Endothelial cell of umbilical vein (primary cell): ENCODE data around the gene CARHSP1. TPM values are rescaled to one million over a fixed set of nuclear protein-coding genes. Genes with fewer than 3 reads are reported as not detected.
"Not testable (repeated sequence)": the region's sequence is repeated elsewhere in the genome, so short reads cannot be mapped to it uniquely, and the experiment has no call there.

ENCODE experiments used
- BruUV-seq: library from RNA; stranded (reverse); fragments of 400-500 nt; replicated peaks from 2 replicates; lab custom pipeline; 2021; lab: Mats Ljungman, UMichigan
- CTCF ChIA-PET: fragments of 300-600, 350-600 bp; sonication (Branson Sonifier 250); formaldehyde crosslinking; loops from one replicate; lab custom pipeline; 2021; ENCODE audit warnings: antibody characterized with exemption, inconsistent platforms; lab: Charles Lee
- POLR2A ChIA-PET: fragments of 300-600, 350-600 bp; sonication (Branson Sonifier 250); formaldehyde crosslinking; loops from one replicate; lab custom pipeline; 2021; ENCODE audit warnings: antibody characterized with exemption, inconsistent platforms; lab: Charles Lee
- DNase-seq: peaks from one replicate; pipeline ENCODE4 v3.0.0-alpha.2; 2011; ENCODE audit warnings: low read depth, low spot score
- FAIRE-seq: peaks from 2 replicates; lab custom pipeline; 2011; peaks lifted over from hg19 to GRCh38; lab: Jason Lieb, UNC
- H2AFZ ChIP-seq: 2 replicates; pipeline ENCODE4 v1.6.0; 2012; ENCODE audit warnings: low read depth, low read length, control low read depth, inconsistent platforms
- H3K27ac ChIP-seq: 2 replicates; pipeline ENCODE4 v1.5.1; 2011; ENCODE audit warnings: low read depth, mild to moderate bottlenecking, control low read depth, low read length, moderate library complexity; ENCODE audit not compliant: insufficient read depth
- H3K27me3 ChIP-seq, 2 experiments: 2 replicates each; pipeline versions ENCODE4 v1.6.0 to v1.6.1; 2011; ENCODE audit warnings: low read length in 2 of 2, mixed read lengths in 1 of 2; ENCODE audit not compliant: control insufficient read depth in 2 of 2, insufficient read depth in 2 of 2
- H3K36me3 ChIP-seq, 2 experiments: 2 replicates in 1 of 2; 3 replicates in 1 of 2; pipeline ENCODE4 v1.5.1; 2011; ENCODE audit warnings: low read length in 2 of 2, mild to moderate bottlenecking in 1 of 2, moderate library complexity in 1 of 2; ENCODE audit not compliant: control insufficient read depth in 2 of 2, insufficient read depth in 2 of 2; ENCODE audit errors: extremely low read depth in 1 of 2
- H3K4me1 ChIP-seq: 3 replicates; pipeline ENCODE4 v1.5.1; 2011; ENCODE audit warnings: mild to moderate bottlenecking, low read length; ENCODE audit not compliant: control insufficient read depth, insufficient read depth; ENCODE audit errors: extremely low read depth
- H3K4me2 ChIP-seq: 2 replicates; pipeline ENCODE4 v1.6.1; 2011; ENCODE audit warnings: low read length, control low read depth, mixed read lengths; ENCODE audit not compliant: insufficient read depth
- H3K4me3 ChIP-seq, 3 experiments: fragments of 200-600 bp in 1 of 3; sonication (generic), shearing (Covaris generic) in 1 of 3; replicated peaks in 1 of 3; 2 replicates each; pipeline ENCODE4 v1.5.1; 2011 to 2016; ENCODE audit warnings: control low read depth in 3 of 3, low read length in 3 of 3, mild to moderate bottlenecking in 2 of 3, inconsistent platforms in 1 of 3, low read depth in 1 of 3, moderate library complexity in 1 of 3; ENCODE audit not compliant: insufficient read depth in 1 of 3
- H3K79me2 ChIP-seq: 2 replicates; pipeline ENCODE4 v1.6.0; 2012; ENCODE audit warnings: low read length, inconsistent platforms; ENCODE audit not compliant: control insufficient read depth, insufficient read depth
- H3K9ac ChIP-seq: replicated peaks from 2 replicates; pipeline ENCODE3; 2011; ENCODE audit warnings: low read length, control low read depth; ENCODE audit not compliant: insufficient read depth; ENCODE audit errors: extremely low read depth
- H3K9me1 ChIP-seq: replicated peaks from 3 replicates; pipeline ENCODE4 v1.6.0; 2011; ENCODE audit warnings: mild to moderate bottlenecking, low read length; ENCODE audit not compliant: control insufficient read depth, insufficient read depth; ENCODE audit errors: extremely low read depth
- H3K9me3 ChIP-seq: replicated peaks from 2 replicates; pipeline ENCODE4 v1.5.1; 2012; ENCODE audit warnings: low read length, inconsistent platforms; ENCODE audit not compliant: control insufficient read depth, insufficient read depth
- H4K20me1 ChIP-seq: replicated peaks from 2 replicates; pipeline ENCODE3; 2011; ENCODE audit warnings: mild to moderate bottlenecking, low read length; ENCODE audit not compliant: control insufficient read depth, insufficient read depth; ENCODE audit errors: extremely low read depth
- EZH2 ChIP-seq: IDR thresholded peaks from 2 replicates; pipeline ENCODE4 v1.6.1; 2012; ENCODE audit warnings: borderline replicate concordance, low read depth, mild to moderate bottlenecking, moderate library complexity, low read length, inconsistent platforms; ENCODE audit not compliant: severe bottlenecking
- FOS ChIP-seq: IDR thresholded peaks from 2 replicates; pipeline ENCODE4 v1.6.1; 2011; ENCODE audit warnings: mild to moderate bottlenecking, low read length, moderate library complexity, borderline replicate concordance; ENCODE audit not compliant: insufficient read depth
- GATA2 ChIP-seq: IDR thresholded peaks from 2 replicates; pipeline ENCODE4 v1.7.0; 2011; ENCODE audit warnings: low read depth, mild to moderate bottlenecking, moderate library complexity, mixed read lengths, low read length; ENCODE audit not compliant: insufficient read length, insufficient read depth
- JUN ChIP-seq: IDR thresholded peaks from 2 replicates; pipeline ENCODE4 v1.6.1; 2011; ENCODE audit warnings: borderline replicate concordance, low read depth; ENCODE audit not compliant: insufficient read length, insufficient read depth
- MYC ChIP-seq: IDR thresholded peaks from one replicate; pipeline ENCODE4 v1.6.1; 2011; ENCODE audit warnings: mild to moderate bottlenecking, low read depth, low read length
- POLR2A ChIP-seq: IDR thresholded peaks from 2 replicates; pipeline ENCODE4 v1.6.1; 2012; ENCODE audit warnings: low read depth, mild to moderate bottlenecking, control low read depth, low read length
- POLR2AphosphoS5 ChIP-seq: IDR thresholded peaks from 2 replicates; pipeline ENCODE4 v1.6.1; 2012; ENCODE audit warnings: low read depth, mild to moderate bottlenecking, control low read depth, low read length, moderate library complexity; ENCODE audit not compliant: insufficient read depth
- dilution Hi-C: fragments of 300-500 bp; cut with MboI; formaldehyde crosslinking; loops from one replicate; pipeline ENCODE4 v1.15.0; 2019; ENCODE audit warnings: low sequenced_read_pairs; ENCODE audit not compliant: extremely low pct_ligation_motif_present
- intact Hi-C: fragments of 100-400 bp; cut with micrococcal nuclease; formaldehyde crosslinking; loops from one replicate; pipeline ENCODE4 v1.10.0; 2022
- polyA plus RNA-seq, 4 experiments: library from polyadenylated mRNA; depleted of rRNA in 3 of 4; stranded (reverse) in 3 of 4; unstranded in 1 of 4; fragments of >200 nt; gene quantifications; 2 replicates each; pipeline versions ENCODE4 v1.2.1 to v1.2.3, GENCODE V29; 2011 to 2012; ENCODE audit warnings: missing spikeins in 1 of 4
- total RNA-seq: library from RNA; stranded (reverse); gene quantifications from 2 replicates; pipeline ENCODE4 v1.2.3, GENCODE V29; 2021
- TF ChIP-seq, protein P1 (sequence below): IDR thresholded peaks from 2 replicates; pipeline ENCODE4 v1.6.1; 2011; ENCODE audit not compliant: insufficient read depth, insufficient read length
- TF ChIP-seq, protein P2 (sequence below), 2 donors: IDR thresholded peaks; 1 replicate in 1 of 2; 2 replicates in 1 of 2; pipeline ENCODE4 v1.5.1; 2011; ENCODE audit warnings: low read length in 2 of 2, mild to moderate bottlenecking in 2 of 2, moderate library complexity in 2 of 2, control low read depth in 1 of 2, inconsistent platforms in 1 of 2, low read depth in 1 of 2; ENCODE audit not compliant: insufficient read depth in 1 of 2; ENCODE audit errors: extremely low read depth in 1 of 2

Gene CARHSP1
- total and polyA plus RNA-seq, 2 donors (not counting 3 experiments of a cell fraction or from before 2014, with no cell fraction given) = 64.9 to 72.5 TPM

DNA sequence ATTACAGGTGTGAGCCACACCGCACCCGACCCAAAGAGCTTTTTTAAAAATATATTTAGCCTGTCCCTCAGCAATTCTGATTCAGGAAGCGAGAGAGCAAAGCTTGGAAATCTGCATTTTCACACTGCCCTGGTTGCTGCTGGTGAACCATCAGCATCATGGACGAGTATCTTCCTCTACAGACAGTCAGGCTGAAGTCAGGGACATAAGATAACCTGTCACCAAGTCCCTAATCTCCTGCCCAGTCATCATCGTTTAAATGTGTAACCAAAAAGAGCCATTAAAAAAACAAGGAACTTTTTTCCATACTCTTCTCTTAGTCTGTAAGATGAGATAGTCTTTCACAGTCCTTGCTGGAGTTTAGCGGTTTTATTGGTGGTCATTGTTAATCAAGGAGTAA lies 64.5 kb downstream of the CARHSP1 start:
- Histone ChIP-seq H3K9me3 (no peaks in the 10 kb centered on the region), H4K20me1 (peaks cover 6% of the 10 kb centered on the region), H3K27ac (no peak overlapping the region), H3K79me2 (peaks cover 57% of the 10 kb centered on the region), H3K9me1 (no peaks in the 10 kb centered on the region), H3K36me3 (peaks cover 34 to 37% of the 10 kb centered on the region in 2 experiments), H3K9ac (no peak overlapping the region), H3K4me2 (no peak overlapping the region), H2AFZ (no peak overlapping the region), H3K4me3 (no peak overlapping the region), H3K27me3 (no peaks in the 10 kb centered on the region), H3K4me1 (peaks cover 7% of the 10 kb centered on the region)
- ChIA-PET POLR2A (no interaction called here), CTCF (no interaction called here)
- FAIRE-seq (no peak), DNase-seq (no peak)
- no TSS peak for BruUV-seq
- TF ChIP-seq GATA2 (no peak), FOS (no peak), POLR2AphosphoS5 (no peak), JUN (no peak), MYC (no peak), EZH2 (no peak), POLR2A (no peak)
- TF ChIP-seq, protein P1, sequence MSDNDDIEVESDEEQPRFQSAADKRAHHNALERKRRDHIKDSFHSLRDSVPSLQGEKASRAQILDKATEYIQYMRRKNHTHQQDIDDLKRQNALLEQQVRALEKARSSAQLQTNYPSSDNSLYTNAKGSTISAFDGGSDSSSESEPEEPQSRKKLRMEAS = no peak
- TF ChIP-seq, protein P2, sequence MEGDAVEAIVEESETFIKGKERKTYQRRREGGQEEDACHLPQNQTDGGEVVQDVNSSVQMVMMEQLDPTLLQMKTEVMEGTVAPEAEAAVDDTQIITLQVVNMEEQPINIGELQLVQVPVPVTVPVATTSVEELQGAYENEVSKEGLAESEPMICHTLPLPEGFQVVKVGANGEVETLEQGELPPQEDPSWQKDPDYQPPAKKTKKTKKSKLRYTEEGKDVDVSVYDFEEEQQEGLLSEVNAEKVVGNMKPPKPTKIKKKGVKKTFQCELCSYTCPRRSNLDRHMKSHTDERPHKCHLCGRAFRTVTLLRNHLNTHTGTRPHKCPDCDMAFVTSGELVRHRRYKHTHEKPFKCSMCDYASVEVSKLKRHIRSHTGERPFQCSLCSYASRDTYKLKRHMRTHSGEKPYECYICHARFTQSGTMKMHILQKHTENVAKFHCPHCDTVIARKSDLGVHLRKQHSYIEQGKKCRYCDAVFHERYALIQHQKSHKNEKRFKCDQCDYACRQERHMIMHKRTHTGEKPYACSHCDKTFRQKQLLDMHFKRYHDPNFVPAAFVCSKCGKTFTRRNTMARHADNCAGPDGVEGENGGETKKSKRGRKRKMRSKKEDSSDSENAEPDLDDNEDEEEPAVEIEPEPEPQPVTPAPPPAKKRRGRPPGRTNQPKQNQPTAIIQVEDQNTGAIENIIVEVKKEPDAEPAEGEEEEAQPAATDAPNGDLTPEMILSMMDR (IDR thresholded peaks at IDR 0.05; ENCODE audit: extremely low read depth in 1 of 2, insufficient read depth in 1 of 2, low read depth in 1 of 2, low read length in 2 of 2) = no peak
- intact Hi-C loops (no loop called here), dilution Hi-C loops (no loop called here)

DNA sequence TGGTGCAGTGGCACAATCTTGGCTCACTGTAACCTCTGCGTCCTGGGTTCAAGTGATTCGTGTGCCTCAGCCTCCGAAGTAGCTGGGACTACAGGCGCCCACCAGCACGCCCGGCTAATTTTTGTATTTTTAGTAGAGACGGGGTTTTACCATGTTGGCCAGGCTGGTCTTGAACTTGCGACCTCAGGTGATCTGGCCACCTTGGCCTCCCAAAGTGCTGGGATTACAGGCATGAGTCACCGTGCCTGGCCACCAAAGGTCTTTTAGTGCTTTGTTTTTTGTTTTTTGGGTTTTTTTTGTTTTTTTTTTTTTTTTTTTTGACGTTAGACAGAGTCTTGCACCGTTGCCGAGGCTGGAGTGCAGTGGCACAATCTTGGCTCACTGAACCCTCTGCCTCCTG lies 65.1 kb downstream of the CARHSP1 start:
- BruUV-seq, H3K4me2 ChIP-seq, intact Hi-C loops, H3K9me1 ChIP-seq, DNase-seq, H3K27me3 ChIP-seq, H3K27ac ChIP-seq, dilution Hi-C loops, H4K20me1 ChIP-seq, POLR2A ChIA-PET, FAIRE-seq, H3K9me3 ChIP-seq, H3K9ac ChIP-seq, H2AFZ ChIP-seq, CTCF ChIA-PET, H3K4me3 ChIP-seq: not testable (repeated sequence)
- Histone ChIP-seq H3K4me1 (peaks cover 12% of the 10 kb centered on the region), H3K36me3 (peaks cover 28 to 34% of the 10 kb centered on the region in 2 experiments), H3K79me2 (peaks cover 63% of the 10 kb centered on the region)
